OCI-LY1 (cell line): ENCODE results near the gene NAA30.

Experiments used
- H2AFZ ChIP-seq: fragments of 200-600 bp; sonication (generic), shearing (Covaris generic); 2 replicates; pipeline ENCODE4 v1.6.0; 2014; ENCODE audit warnings: antibody characterized with exemption, mild to moderate bottlenecking, low read length
- H3F3A ChIP-seq: fragments of 200-600 bp; sonication (generic), shearing (Covaris generic); 2 replicates; pipeline ENCODE4 v1.6.0; 2014; ENCODE audit warnings: mild to moderate bottlenecking, antibody characterized with exemption, low read length, moderate library complexity; ENCODE audit not compliant: insufficient read depth
- H3K27ac ChIP-seq: fragments of 200-600 bp; sonication (generic); 2 replicates; pipeline ENCODE4 v1.5.1; 2014; ENCODE audit warnings: low read length, mixed run types, mild to moderate bottlenecking, low read depth; ENCODE audit not compliant: poor library complexity, severe bottlenecking
- H3K27me3 ChIP-seq: fragments of 200-600 bp; sonication (generic); 2 replicates; pipeline ENCODE4 v1.6.0; 2014; ENCODE audit warnings: antibody characterized with exemption, mild to moderate bottlenecking, low read length, moderate library complexity; ENCODE audit not compliant: insufficient read depth
- H3K36me3 ChIP-seq: fragments of 200-600 bp; sonication (generic); 2 replicates; pipeline ENCODE4 v1.6.1; 2014; ENCODE audit warnings: mild to moderate bottlenecking, antibody characterized with exemption, low read length, moderate library complexity, mixed read lengths; ENCODE audit not compliant: insufficient read depth
- H3K4me1 ChIP-seq: fragments of 200-600 bp; sonication (generic); 2 replicates; pipeline ENCODE4 v1.5.1; 2014; ENCODE audit warnings: mild to moderate bottlenecking, low read length, moderate library complexity; ENCODE audit not compliant: insufficient read depth, severe bottlenecking
- H3K4me2 ChIP-seq: fragments of 200-600 bp; sonication (generic), shearing (Covaris generic); 2 replicates; pipeline ENCODE4 v1.6.1; 2014; ENCODE audit warnings: low read length
- H3K4me3 ChIP-seq: fragments of 200-600 bp; sonication (generic); 2 replicates; pipeline ENCODE4 v1.5.1; 2014; ENCODE audit warnings: low read length, low read depth, mild to moderate bottlenecking, mixed read lengths; ENCODE audit not compliant: poor library complexity, severe bottlenecking
- H3K79me2 ChIP-seq: fragments of 200-600 bp; shearing (Covaris generic); 2 replicates; pipeline ENCODE4 v1.6.1; 2016; ENCODE audit warnings: mixed run types, low read length, mixed read lengths; ENCODE audit not compliant: insufficient read depth
- H3K9ac ChIP-seq: fragments of 200-600 bp; sonication (generic), shearing (Covaris generic); 2 replicates; pipeline ENCODE4 v1.6.1; 2014; ENCODE audit warnings: mild to moderate bottlenecking, low read length, mixed read lengths
- H3K9me2 ChIP-seq: fragments of 200-600 bp; sonication (generic), shearing (Covaris generic); 2 replicates; pipeline ENCODE4 v1.6.1; 2014; ENCODE audit warnings: low read depth, mild to moderate bottlenecking, low read length, mixed read lengths
- H3K9me3 ChIP-seq: fragments of 200-600 bp; shearing (Covaris generic); 2 replicates; pipeline ENCODE4 v1.6.1; 2014; ENCODE audit warnings: low read length, mixed read lengths
- H4K20me1 ChIP-seq: fragments of 200-600 bp; sonication (generic), shearing (Covaris generic); 2 replicates; pipeline ENCODE4 v1.6.0; 2016; ENCODE audit warnings: mild to moderate bottlenecking, low read length; ENCODE audit not compliant: insufficient read depth
- EZH2 ChIP-seq: fragments of 200-600 bp; sonication (generic), shearing (Covaris generic); IDR thresholded peaks from 2 replicates; pipeline ENCODE4 v1.8.0; 2017; ENCODE audit warnings: borderline replicate concordance, mixed run types, mild to moderate bottlenecking, antibody characterized with exemption, low read length, moderate library complexity, mixed read lengths
- TF ChIP-seq, protein P1 (sequence below): fragments of 200-600 bp; sonication (generic), shearing (Covaris generic); IDR thresholded peaks from 2 replicates; pipeline ENCODE4 v1.5.1; 2017; ENCODE audit warnings: mild to moderate bottlenecking, antibody characterized with exemption, low read length, moderate library complexity, mixed read lengths

Gene NAA30

DNA sequence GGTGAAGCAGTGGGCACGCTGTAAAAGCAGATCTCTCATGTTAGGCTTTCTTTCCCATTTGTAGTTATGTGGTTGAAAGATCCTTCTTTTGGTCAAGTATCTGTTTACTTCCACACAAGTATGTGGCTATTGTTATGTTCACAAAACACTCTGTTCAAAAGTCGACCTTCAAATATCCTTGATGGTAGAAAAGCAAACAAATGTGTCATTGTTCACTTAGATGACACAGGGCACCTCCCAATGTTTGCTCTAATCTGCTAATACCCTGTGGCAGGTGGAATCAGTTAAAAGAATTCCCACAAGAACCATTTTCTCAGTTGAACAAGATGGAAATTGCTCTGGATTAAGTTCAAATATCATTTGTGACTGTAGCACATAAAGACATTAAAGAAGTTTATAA is 43.6 kb upstream of the NAA30 start:
- Histone ChIP-seq H3K9ac (no peak overlapping the region), H3K4me3 (no peak overlapping the region), H3K27ac (no peak overlapping the region), H3K27me3 (peaks cover 5% of the 10 kb centered on the region; the same call in 1 of the 2 replicates), H3K4me1 (no peaks in the 10 kb centered on the region), H3F3A (no peaks in the 10 kb centered on the region), H3K9me3 (no peaks in the 10 kb centered on the region), H3K79me2 (no peaks in the 10 kb centered on the region), H3K9me2 (no peaks in the 10 kb centered on the region), H3K4me2 (no peak overlapping the region), H3K36me3 (no peaks in the 10 kb centered on the region), H4K20me1 (no peaks in the 10 kb centered on the region), H2AFZ (no peak overlapping the region)
- TF ChIP-seq, protein P1, sequence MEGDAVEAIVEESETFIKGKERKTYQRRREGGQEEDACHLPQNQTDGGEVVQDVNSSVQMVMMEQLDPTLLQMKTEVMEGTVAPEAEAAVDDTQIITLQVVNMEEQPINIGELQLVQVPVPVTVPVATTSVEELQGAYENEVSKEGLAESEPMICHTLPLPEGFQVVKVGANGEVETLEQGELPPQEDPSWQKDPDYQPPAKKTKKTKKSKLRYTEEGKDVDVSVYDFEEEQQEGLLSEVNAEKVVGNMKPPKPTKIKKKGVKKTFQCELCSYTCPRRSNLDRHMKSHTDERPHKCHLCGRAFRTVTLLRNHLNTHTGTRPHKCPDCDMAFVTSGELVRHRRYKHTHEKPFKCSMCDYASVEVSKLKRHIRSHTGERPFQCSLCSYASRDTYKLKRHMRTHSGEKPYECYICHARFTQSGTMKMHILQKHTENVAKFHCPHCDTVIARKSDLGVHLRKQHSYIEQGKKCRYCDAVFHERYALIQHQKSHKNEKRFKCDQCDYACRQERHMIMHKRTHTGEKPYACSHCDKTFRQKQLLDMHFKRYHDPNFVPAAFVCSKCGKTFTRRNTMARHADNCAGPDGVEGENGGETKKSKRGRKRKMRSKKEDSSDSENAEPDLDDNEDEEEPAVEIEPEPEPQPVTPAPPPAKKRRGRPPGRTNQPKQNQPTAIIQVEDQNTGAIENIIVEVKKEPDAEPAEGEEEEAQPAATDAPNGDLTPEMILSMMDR = no peak
- TF ChIP-seq EZH2 = no peak

DNA sequence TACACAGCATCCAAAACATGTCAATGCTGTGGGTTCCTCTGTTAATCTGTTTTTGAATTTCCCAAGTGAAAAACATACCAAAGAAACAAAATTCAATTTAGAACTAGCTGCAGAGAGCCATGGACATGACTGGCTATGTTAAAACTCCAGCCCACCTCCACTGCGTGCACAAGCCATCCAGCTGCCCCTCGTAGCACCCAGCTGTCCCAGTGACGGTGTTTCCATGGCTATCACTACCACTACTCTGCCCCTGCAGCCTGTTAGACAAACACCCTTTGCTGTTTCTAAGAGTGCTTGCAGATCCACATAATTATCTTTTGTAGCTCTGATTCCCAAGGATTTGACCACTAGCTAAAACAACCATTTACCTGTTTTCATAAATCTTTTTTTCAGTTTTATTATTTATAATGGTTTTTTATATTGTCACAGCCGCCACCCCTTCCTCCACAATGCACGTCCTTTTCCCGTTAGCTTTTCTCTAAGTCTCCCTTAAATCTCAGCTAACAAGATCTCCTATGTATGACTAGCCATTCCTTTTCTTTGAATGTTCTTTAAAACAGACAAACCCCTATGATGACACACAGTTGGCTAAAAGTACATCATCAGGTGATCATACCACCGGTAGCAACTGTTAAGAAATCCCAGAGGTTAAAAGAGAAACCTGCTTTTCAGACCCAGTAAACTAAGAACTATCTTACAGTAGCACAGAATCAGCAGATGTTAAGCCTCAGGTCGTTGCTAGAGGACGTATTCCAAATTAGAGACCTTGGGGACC is 37.8 kb upstream of the NAA30 start:
- no peak overlapping the region for H3K9ac ChIP-seq
- no peak overlapping the region for H2AFZ ChIP-seq
- no peaks in the 10 kb centered on the region for H3K4me1 ChIP-seq
- H3K4me3 ChIP-seq = no peak overlapping the region
- H3K9me3 ChIP-seq = no peaks in the 10 kb centered on the region
- H3K36me3 ChIP-seq = no peaks in the 10 kb centered on the region
- no peaks in the 10 kb centered on the region for H4K20me1 ChIP-seq
- H3K4me2 ChIP-seq = no peak overlapping the region
- H3K9me2 ChIP-seq = no peaks in the 10 kb centered on the region
- no peaks in the 10 kb centered on the region for H3K79me2 ChIP-seq
- H3K27me3 ChIP-seq = no peaks in the 10 kb centered on the region
- no peak overlapping the region for H3K27ac ChIP-seq
- TF ChIP-seq, protein P1 = no peak
- no peak for TF ChIP-seq EZH2
- H3F3A ChIP-seq = no peaks in the 10 kb centered on the region

DNA sequence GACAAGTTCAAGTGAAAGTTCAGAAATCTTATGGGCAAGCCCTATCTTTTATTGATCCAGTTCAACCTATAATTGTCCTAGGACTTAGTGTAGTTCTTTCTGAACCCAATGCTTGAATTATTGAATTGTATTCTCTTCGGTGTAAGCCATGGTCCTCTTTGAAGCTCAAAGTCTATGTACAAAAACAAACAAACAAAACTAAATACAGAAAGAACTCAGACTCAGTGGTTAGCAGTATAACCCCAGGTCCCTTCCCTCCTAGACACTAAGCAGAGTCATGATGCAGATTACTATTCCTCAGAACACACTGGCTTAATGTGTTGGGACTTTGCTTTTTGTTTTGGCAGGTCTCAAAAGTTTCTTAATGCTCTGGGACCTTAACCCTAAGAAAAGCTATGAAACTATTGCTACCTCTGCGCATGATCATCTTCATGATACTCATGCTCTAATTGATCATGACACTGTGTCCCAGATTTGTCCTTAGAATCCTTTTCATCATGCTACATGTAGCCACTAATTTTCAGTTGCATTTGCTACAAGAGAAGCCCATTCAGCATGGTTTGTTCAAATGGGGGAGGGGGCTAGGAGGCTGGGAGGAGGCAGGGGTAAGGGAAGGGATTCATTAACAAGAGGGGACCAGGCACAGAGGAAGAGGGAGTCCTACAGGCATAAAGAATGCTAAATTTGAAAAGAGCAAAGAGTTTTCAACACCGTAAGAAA is 35.1 kb upstream of the NAA30 start:
- no peaks in the 10 kb centered on the region for H3K9me3 ChIP-seq
- H3F3A ChIP-seq = no peaks in the 10 kb centered on the region
- no peaks in the 10 kb centered on the region for H3K36me3 ChIP-seq
- H4K20me1 ChIP-seq = no peaks in the 10 kb centered on the region
- no peak overlapping the region for H2AFZ ChIP-seq
- TF ChIP-seq, protein P1 = no peak
- no peak for TF ChIP-seq EZH2
- H3K9ac ChIP-seq = no peak overlapping the region
- no peaks in the 10 kb centered on the region for H3K27me3 ChIP-seq
- no peak overlapping the region for H3K4me3 ChIP-seq
- no peaks in the 10 kb centered on the region for H3K79me2 ChIP-seq
- H3K9me2 ChIP-seq = no peaks in the 10 kb centered on the region
- H3K27ac ChIP-seq = no peak overlapping the region
- H3K4me1 ChIP-seq = no peaks in the 10 kb centered on the region
- no peak overlapping the region for H3K4me2 ChIP-seq
